SK-N-SH treated with all-trans-retinoic acid at 6 μM for 48 hours (cell line): ENCODE results near the gene SMOC1.

Experiments
- ATAC-seq: fragments of 200-7000 bp; cut with Tn5 transposase; 3 replicates; pipeline ENCODE4 v1.9.1; 2020; ENCODE audit warnings: mild to moderate bottlenecking, moderate library complexity
- ARNTL ChIP-seq: fragments of 450-650 bp; formaldehyde crosslinking; IDR thresholded peaks from 2 replicates; pipeline ENCODE4 v1.5.0; 2020; ENCODE audit warnings: low read depth, mild to moderate bottlenecking, moderate library complexity, borderline replicate concordance
- BACH2 ChIP-seq: fragments of 250-450 bp; sonication (Bioruptor Pico); IDR thresholded peaks from 2 replicates; pipeline ENCODE4 v1.9.0; 2021; ENCODE audit warnings: mild to moderate bottlenecking, borderline replicate concordance
- CREB5 ChIP-seq: fragments of 250-450 bp; sonication (Bioruptor Pico); IDR thresholded peaks from 2 replicates; pipeline ENCODE4 v1.5.1; 2020; ENCODE audit warnings: low read depth, mild to moderate bottlenecking, moderate library complexity
- CSDC2 ChIP-seq: fragments of 250-450 bp; sonication (Bioruptor Pico); IDR thresholded peaks from 2 replicates; pipeline ENCODE4 v1.5.0; 2020; ENCODE audit warnings: mild to moderate bottlenecking, moderate library complexity
- CSRNP3 ChIP-seq: fragments of 250-450 bp; sonication (Bioruptor Pico); IDR thresholded peaks from 2 replicates; pipeline ENCODE4 v1.5.1; 2021; ENCODE audit warnings: mild to moderate bottlenecking, moderate library complexity
- ESRRG ChIP-seq: fragments of 250-450 bp; sonication (Bioruptor Pico); IDR thresholded peaks from 2 replicates; pipeline ENCODE4 v1.6.1; 2021; ENCODE audit warnings: mild to moderate bottlenecking
- GLIS3 ChIP-seq: fragments of 250-450 bp; sonication (Bioruptor Pico); IDR thresholded peaks from 2 replicates; pipeline ENCODE4 v1.5.0; 2020; ENCODE audit warnings: mild to moderate bottlenecking, moderate library complexity
- ISL1 ChIP-seq: fragments of 250-450 bp; sonication (Bioruptor Pico); IDR thresholded peaks from 2 replicates; pipeline ENCODE4 v2.1.2; 2022; ENCODE audit warnings: mild to moderate bottlenecking, moderate library complexity
- OSR1 ChIP-seq: fragments of 250-450 bp; sonication (Bioruptor Pico); IDR thresholded peaks from 2 replicates; pipeline ENCODE4 v1.8.0; 2022; ENCODE audit warnings: moderate library complexity, mild to moderate bottlenecking, inconsistent platforms
- PATZ1 ChIP-seq: fragments of 250-450 bp; sonication (Bioruptor Pico); IDR thresholded peaks from 2 replicates; pipeline ENCODE4 v1.8.0; 2020; ENCODE audit warnings: mild to moderate bottlenecking, moderate library complexity, borderline replicate concordance
- POU6F1 ChIP-seq: fragments of 250-450 bp; sonication (Bioruptor Pico); IDR thresholded peaks from 2 replicates; pipeline ENCODE4 v1.8.0; 2021; ENCODE audit warnings: low read depth, mild to moderate bottlenecking, moderate library complexity, borderline replicate concordance
- PPARA ChIP-seq: fragments of 250-450 bp; sonication (Bioruptor Pico); IDR thresholded peaks from 2 replicates; pipeline ENCODE4 v1.5.0; 2020; ENCODE audit warnings: mild to moderate bottlenecking, borderline replicate concordance
- RARB ChIP-seq: fragments of 250-450 bp; sonication (Bioruptor Pico); IDR thresholded peaks from 2 replicates; pipeline ENCODE4 v1.8.0; 2021; ENCODE audit warnings: mild to moderate bottlenecking, moderate library complexity
- SNAI2 ChIP-seq: fragments of 250-450 bp; sonication (Bioruptor Pico); IDR thresholded peaks from 2 replicates; pipeline ENCODE4 v1.5.0; 2020; ENCODE audit warnings: mild to moderate bottlenecking, moderate library complexity
- TCF4 ChIP-seq: fragments of 250-450 bp; sonication (Bioruptor Pico); IDR thresholded peaks from 2 replicates; pipeline ENCODE4 v1.8.0; 2021; ENCODE audit warnings: mild to moderate bottlenecking, moderate library complexity, borderline replicate concordance
- TOX ChIP-seq: fragments of 250-450 bp; sonication (Bioruptor Pico); IDR thresholded peaks from 2 replicates; pipeline ENCODE4 v1.8.0; 2021; ENCODE audit warnings: mild to moderate bottlenecking, moderate library complexity, borderline replicate concordance
- TSHZ2 ChIP-seq: fragments of 250-450 bp; sonication (Bioruptor Pico); IDR thresholded peaks from 2 replicates; pipeline ENCODE4 v1.5.0; 2020; ENCODE audit warnings: mild to moderate bottlenecking, moderate library complexity
- ZC3H10 ChIP-seq: fragments of 250-450 bp; sonication (Bioruptor Pico); IDR thresholded peaks from 2 replicates; pipeline ENCODE4 v1.5.1; 2021; ENCODE audit warnings: mild to moderate bottlenecking, moderate library complexity
- ZFP3 ChIP-seq: fragments of 250-450 bp; sonication (Bioruptor Pico); IDR thresholded peaks from 2 replicates; pipeline ENCODE4 v1.5.0; 2020; ENCODE audit warnings: mild to moderate bottlenecking, moderate library complexity
- ZFP30 ChIP-seq: fragments of 450-650 bp; formaldehyde crosslinking; IDR thresholded peaks from 2 replicates; pipeline ENCODE4 v1.5.0; 2022; ENCODE audit warnings: mild to moderate bottlenecking, moderate library complexity
- ZNF565 ChIP-seq: fragments of 450-650 bp; formaldehyde crosslinking; conservative IDR thresholded peaks from 2 replicates; pipeline ENCODE4 v1.5.0; 2020; ENCODE audit warnings: low read depth, mild to moderate bottlenecking, moderate library complexity
- ZNF70 ChIP-seq: fragments of 450-650 bp; formaldehyde crosslinking; IDR thresholded peaks from 2 replicates; pipeline ENCODE4 v1.5.0; 2020; ENCODE audit warnings: mild to moderate bottlenecking, moderate library complexity
- ZNF8 ChIP-seq: fragments of 450-650 bp; formaldehyde crosslinking; IDR thresholded peaks from 2 replicates; pipeline ENCODE4 v1.5.0; 2020; ENCODE audit warnings: mild to moderate bottlenecking, moderate library complexity

Gene SMOC1

GRCh38 chr14:70021548-70022220 lies 142.5 kb downstream of the SMOC1 start:
- TF ChIP-seq GLIS3: no peak
- TF ChIP-seq ZNF70 (CRISPR knock-in tag): no peak
- no peak for TF ChIP-seq CSDC2 (CRISPR knock-in tag)
- no peak for TF ChIP-seq ZNF565 (CRISPR knock-in tag)
- no peak for TF ChIP-seq ZNF8 (CRISPR knock-in tag)
- TF ChIP-seq POU6F1: no peak
- no peak for TF ChIP-seq BACH2
- no peak for TF ChIP-seq ISL1 (CRISPR knock-in tag)
- TF ChIP-seq ESRRG: no peak
- no peak for TF ChIP-seq ZC3H10 (CRISPR knock-in tag)
- no peak for TF ChIP-seq OSR1 (CRISPR knock-in tag)
- TF ChIP-seq CSRNP3 (CRISPR knock-in tag): no peak
- no peak for TF ChIP-seq TOX (CRISPR knock-in tag)
- no peak for TF ChIP-seq ZFP30 (CRISPR knock-in tag)
- TF ChIP-seq TCF4 (CRISPR knock-in tag): no peak
- no peak for TF ChIP-seq ZFP3 (CRISPR knock-in tag)
- TF ChIP-seq RARB (CRISPR knock-in tag): no peak
- TF ChIP-seq TSHZ2 (CRISPR knock-in tag): no peak
- no peak for ATAC-seq

GRCh38 chr14:70022771-70023445 lies 143.7 kb downstream of the SMOC1 start:
- ATAC-seq: no peak
- TF ChIP-seq ISL1 (CRISPR knock-in tag) (no peak), ZNF565 (CRISPR knock-in tag) (no peak), RARB (CRISPR knock-in tag) (no peak), ARNTL (CRISPR knock-in tag) (no peak), PATZ1 (CRISPR knock-in tag) (no peak), TSHZ2 (CRISPR knock-in tag) (no peak), CSDC2 (CRISPR knock-in tag) (no peak), SNAI2 (CRISPR knock-in tag) (no peak), GLIS3 (no peak), PPARA (CRISPR knock-in tag) (no peak), TCF4 (CRISPR knock-in tag) (no peak), CREB5 (CRISPR knock-in tag) (no peak), ZFP30 (CRISPR knock-in tag) (no peak)
